ENCODE data around the gene CD9.

Gene CD9

DNA sequence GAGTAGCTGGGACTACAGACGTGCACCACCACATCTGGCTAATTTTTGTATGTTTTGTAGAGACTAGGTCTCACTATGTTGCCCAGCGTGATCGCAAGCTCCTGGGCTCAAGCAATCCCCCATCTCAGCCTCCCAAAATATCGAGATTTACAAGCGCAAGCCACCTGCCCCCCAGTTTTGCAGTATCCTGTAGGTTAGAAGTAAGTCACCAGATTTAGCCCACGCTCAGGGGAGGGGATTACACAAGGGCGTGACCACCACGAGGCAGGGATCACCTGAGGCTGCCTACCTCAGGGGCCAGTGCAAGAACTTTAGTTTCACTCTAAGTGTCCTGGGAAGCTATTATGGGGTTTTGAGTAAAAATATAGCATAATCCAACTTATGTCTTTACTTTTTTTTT, 71.1 kb downstream of the CD9 start:
- FAIRE-seq (no peak), DNase-seq (ENCODE audit: extremely low spot score, insufficient read length, low read depth) (no peak)

- DNase-seq (ENCODE audit: extremely low spot score, insufficient read length, low read depth), result no peak
- FAIRE-seq, result peak; percentile 49
Observed at GRCh38 chr12:6272300-6273204, 72.4 kb downstream of the CD9 start.

GRCh38 chr12:6273205-6273540, 73.0 kb downstream of the CD9 start:
- DNase-seq (ENCODE audit: extremely low spot score, insufficient read length, low read depth) (no peak), FAIRE-seq (no peak)

DNA sequence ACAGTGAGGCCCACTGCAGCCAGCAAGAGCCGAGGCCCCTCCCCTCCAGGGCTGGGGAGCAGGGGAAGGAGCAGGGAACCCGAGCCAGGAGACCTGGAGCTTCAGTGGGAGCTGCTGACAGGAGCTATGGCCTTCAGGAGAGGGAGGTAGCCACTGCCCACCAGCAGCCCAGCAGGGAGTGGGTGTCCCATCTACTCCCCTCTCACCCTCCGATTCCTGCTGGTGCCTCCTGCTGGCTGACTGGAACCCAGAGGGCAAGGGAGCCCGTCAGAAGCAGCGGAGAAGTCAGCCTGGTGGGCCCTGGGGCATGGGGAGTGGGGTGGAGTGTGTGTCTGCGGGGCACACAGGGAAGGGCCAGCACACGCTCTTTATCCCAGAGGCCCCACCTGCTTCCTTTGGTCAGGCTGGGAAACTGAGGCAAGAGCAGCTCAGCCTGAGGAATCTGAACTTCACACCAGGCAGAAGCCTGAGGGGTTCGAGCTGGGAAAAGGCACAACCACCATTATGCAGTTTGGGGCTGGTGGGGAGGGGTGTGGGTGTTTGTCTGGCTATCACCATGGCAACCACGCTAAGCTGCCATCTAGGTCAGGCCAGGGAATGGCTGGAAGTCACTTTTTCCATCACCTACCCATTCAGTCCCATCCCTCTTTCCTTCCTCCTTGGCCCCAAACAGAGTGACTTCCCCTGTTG, 73.5 kb downstream of the CD9 start:
- FAIRE-seq, result no peak
- no peak for DNase-seq (ENCODE audit: extremely low spot score, insufficient read length, low read depth)

DNA sequence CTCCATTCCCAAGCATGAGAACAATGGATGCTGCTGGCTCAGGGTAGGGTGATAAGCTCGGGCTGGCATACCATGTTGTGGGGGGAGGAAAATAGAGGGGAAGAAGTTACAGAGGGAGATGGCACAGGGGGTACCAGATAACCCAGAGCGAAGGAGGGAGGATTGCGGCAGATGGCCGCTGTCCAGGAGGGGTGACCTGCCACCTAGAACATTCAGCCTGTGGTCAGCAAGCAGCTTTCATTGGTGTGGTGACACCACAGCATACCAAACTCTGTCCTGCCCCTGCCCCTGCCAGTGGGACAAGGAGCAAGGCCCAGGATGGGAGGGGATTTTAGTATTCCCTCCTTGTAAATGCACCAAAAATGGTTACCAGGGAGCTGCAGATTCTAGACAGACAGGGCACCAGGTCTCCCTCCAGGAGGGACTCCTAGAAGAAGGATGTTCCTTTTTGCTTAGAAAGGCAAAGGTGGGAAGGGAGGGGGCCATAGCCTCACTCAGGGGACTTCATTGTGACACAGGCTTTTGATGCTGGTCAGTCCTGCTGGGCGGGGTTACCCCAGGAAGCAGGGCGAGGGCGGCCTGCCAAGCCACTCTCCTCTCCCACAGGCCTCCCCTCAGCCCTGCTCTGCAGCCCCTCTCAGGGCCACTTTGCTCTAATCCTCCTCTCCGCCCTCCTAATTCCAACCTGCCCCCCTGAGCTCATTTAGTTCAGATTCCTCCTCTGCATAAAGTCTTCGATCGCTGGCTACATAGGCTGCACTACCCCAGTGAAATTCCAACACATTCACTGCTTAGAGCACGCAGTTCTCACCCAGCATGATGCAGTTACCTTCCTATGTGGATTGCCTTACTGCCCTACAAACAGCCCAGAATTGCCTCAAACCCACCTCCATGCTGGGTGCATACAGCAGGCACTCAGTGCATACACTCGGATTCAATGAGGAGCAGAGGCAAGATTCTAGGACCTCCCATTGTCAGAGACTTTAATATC, 74.3 kb downstream of the CD9 start:
- no peak for FAIRE-seq
- DNase-seq (ENCODE audit: extremely low spot score, insufficient read length, low read depth), result no peak

DNA sequence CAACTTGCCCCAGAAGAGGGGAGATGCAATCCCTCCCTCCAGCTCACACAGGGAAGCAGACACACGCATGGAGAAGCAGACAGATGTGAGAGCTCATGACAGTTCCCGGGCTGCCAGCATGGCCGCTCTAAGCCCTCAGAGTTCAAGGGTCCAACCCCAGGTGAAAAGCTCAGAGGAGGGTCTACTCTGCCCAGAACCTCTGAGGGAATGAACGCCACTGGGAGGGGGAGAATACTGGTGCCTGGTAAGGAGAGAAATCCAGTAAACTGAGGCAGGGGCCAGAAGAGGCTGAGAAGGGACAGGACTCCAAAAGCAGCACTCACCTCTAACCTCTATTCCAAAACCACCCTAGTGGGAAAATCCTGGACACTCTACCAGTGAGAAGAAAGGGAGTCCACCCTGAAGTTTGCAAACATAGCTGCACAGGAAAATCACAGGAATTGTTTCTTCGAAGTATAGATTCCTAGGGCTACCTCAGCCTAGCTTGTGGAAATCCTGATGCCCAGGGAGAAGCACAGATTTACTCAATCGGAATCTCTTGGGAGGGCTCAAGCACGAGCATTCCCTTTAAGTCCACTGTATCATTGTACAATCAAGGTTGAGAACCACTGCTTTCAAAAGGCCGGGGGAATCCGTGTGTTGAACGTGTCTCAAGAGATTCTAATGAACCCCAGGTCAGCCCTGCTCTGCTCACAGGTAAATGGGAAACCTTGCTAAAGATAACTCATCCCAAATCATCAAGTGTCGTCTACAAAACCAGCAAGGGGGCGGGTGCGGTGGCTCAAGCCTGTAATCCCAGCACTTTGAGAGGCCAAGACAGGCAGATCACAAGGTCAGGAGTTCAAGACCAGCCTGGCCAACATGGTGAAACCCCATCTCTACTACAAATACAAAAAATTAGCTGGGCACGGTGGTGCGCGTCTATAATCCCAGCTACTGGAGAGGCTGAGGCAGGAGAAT, 76.0 kb downstream of the CD9 start:
- DNase-seq (ENCODE audit: extremely low spot score, insufficient read length, low read depth) (no peak), FAIRE-seq (no peak)

- FAIRE-seq, result no peak
- DNase-seq (ENCODE audit: extremely low spot score, insufficient read length, low read depth), result no peak
Observed at GRCh38 chr12:6276956-6277620, 76.9 kb downstream of the CD9 start.

GRCh38 chr12:6277982-6278438, 77.8 kb downstream of the CD9 start:
- FAIRE-seq (peak; percentile 76), DNase-seq (ENCODE audit: extremely low spot score, insufficient read length, low read depth) (no peak)

DNA sequence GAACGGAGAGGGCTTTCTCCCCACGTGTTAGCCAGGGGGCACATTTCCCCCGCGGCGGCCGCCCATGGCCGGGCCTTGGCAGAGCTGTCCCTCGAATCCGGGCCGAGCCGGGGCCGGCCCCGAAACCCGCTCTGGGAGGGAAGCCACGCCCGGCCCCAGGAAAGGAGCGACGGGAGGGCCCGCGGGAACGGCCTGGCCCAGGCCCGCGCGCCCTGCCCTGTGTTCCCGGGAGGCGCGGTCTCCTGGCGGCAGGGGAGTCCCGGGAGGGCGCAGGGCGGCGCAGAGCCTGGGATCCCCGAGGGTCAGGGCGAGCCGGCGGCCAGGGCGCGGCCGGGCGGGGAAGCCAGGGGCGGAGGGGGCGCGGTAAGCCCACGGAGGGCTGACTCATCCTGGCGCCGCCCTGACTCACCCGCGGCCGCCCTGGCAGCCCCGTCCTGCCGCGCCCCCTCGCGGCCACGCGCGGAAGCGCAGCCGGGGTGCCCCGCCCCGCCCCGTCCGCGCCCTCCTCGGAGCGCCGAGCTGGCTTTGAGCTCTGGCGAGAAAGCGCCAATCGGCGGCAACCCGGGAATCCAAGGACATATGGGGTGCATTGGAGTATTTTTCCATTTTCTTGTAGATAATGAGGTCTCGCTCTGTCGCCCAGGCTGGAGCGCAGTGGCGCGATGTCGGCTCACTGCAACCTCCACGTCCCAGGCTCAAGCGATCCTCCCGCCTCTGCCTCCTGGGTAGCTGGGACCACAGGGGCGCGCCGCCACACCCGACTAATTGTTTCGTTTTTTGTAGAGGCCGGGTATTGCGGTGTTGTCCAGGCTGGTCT, 78.4 kb downstream of the CD9 start:
- FAIRE-seq, result no peak
- peak; percentile 83 for DNase-seq (ENCODE audit: extremely low spot score, insufficient read length, low read depth)

DNA sequence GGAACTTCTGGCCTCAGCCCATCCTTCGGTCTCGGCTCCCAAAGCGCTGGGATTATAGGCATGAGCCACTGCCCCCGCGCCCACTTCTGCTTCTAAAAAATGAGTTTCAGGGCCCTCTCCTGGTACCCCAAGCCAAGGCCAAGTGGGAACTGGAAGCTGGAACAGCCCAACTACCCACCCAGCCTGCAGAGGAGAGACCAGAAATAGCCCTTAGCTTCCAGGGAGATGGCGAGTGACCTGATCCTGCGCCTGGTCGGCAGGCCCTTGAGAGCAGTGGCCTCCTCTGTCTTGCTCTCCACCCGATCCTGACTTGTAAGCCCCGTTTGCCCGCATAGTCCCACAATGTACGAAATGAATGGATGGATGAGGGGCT, 79.0 kb downstream of the CD9 start:
- DNase-seq (ENCODE audit: extremely low spot score, insufficient read length, low read depth), result no peak
- no peak for FAIRE-seq

- no peak for DNase-seq (ENCODE audit: extremely low spot score, insufficient read length, low read depth)
Observed at GRCh38 chr12:6279631-6280030, 79.4 kb downstream of the CD9 start.

GRCh38 chr12:6280053-6280469, 79.9 kb downstream of the CD9 start:
- DNase-seq (ENCODE audit: extremely low spot score, insufficient read length, low read depth) (no peak), FAIRE-seq (no peak)

More at GRCh38 chr12:6279631-6280030, 79.4 kb downstream of the CD9 start:
- FAIRE-seq, result no peak

DNA sequence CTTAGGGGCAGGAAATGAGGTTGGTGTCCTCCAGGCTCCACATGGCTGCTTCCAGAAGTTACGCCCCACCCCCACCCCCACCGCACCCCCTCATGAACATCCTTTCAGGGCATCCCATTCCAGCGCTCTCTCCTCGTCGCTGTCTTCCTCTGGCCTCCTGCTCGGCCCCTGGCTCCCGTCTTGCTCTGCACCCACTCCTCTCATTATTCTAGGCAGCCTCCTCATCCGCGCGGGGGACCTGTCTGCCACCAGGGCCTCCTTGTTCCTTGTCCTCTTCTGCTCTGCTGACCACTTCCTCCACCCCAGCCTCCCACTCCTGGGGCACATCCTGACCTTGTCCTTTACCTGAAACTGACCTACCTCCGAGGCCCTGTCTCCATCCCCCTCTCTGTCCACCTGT, 80.5 kb downstream of the CD9 start:
- DNase-seq (ENCODE audit: extremely low spot score, insufficient read length, low read depth), result no peak
- no peak for FAIRE-seq

GRCh38 chr12:6281081-6281809, 81.0 kb downstream of the CD9 start:
- FAIRE-seq, result no peak

GRCh38 chr12:6282453-6282840, 82.2 kb downstream of the CD9 start:
- DNase-seq (ENCODE audit: extremely low spot score, insufficient read length, low read depth) (no peak), FAIRE-seq (no peak)

More at GRCh38 chr12:6281081-6281809, 81.0 kb downstream of the CD9 start:
- no peak for DNase-seq (ENCODE audit: extremely low spot score, insufficient read length, low read depth)

GRCh38 chr12:6284273-6284672, 84.1 kb downstream of the CD9 start:
- FAIRE-seq, result no peak
- no peak for DNase-seq (ENCODE audit: extremely low spot score, insufficient read length, low read depth)

DNA sequence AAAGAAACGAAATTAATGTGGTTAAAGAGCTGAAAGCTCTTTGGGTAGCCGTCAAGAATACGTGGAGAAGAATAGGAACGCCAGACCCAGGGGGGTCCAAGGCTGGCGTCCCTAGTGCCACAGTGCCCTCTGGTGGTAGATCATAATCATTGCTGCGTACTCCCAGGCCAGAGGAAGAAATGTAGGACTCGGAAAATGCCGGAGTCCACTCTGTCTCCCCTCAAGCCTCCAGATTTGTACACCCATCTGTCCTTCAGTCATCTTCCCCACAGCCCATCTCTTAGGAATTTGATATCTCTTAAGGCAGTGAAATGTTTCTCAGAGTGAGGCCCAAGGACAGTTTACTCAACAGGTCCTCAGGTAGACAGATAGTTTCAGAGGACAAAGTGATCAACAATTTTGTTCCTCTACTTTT, 84.9 kb downstream of the CD9 start:
- FAIRE-seq (peak; percentile 83), DNase-seq (ENCODE audit: extremely low spot score, insufficient read length, low read depth) (peak; percentile 64)
